Measurements from ENCODE around the gene FHL3. TPM values are rescaled to one million over a fixed set of nuclear protein-coding genes. Genes with fewer than 3 reads are reported as not detected.
A peak's percentile ranks its signal among the peaks of the same experiment; 100 is the strongest.

Gene FHL3
- total and polyA plus RNA-seq, 2 of the 4 experiments (the other 2 are of a cell fraction), result 11.5 to 27.1 TPM

GRCh38 chr1:38009088-38009840 is 4.0 kb upstream of the FHL3 start (continued):
- TF ChIP-seq CEBPB (IDR thresholded peaks at IDR 0.05; ENCODE audit: low read depth, low read length), result no peak
- TF ChIP-seq SMC3 (IDR thresholded peaks at IDR 0.05; ENCODE audit: low read depth, low read length), result no peak

GRCh38 chr1:38006008-38006828 is 904 bp upstream of the FHL3 start:
- H3K79me1 ChIP-seq (ENCODE audit: low read depth in 1 of 2, low read length in 2 of 2), result peaks cover 10 to 34% of the 10 kb centered on the region in 2 experiments; a peak in 3 of 4 replicates
- peak overlapping the region; percentile 72; the same call in 1 of the 2 replicates for H3K14ac ChIP-seq (replicated peaks; ENCODE audit: low read depth, low read length)
- H2AK5ac ChIP-seq (ENCODE audit: low read depth, low read length), result peak overlapping the region; percentile 75; the same call in 1 of the 2 replicates
- H4K20me1 ChIP-seq (ENCODE audit: insufficient read depth, low read length), result peaks cover 9% of the 10 kb centered on the region; the same call in 1 of the 2 replicates
- H2BK5ac ChIP-seq (ENCODE audit: low read depth, low read length, poor library complexity, severe bottlenecking), result no peak overlapping the region
- H3K9me1 ChIP-seq (ENCODE audit: insufficient read depth, low read length), result peaks cover 14% of the 10 kb centered on the region
- peak overlapping the region; percentile 89 for H2AFZ ChIP-seq (replicated peaks; ENCODE audit: low read length, poor library complexity)
- peak overlapping the region; percentile 85 for H3K4ac ChIP-seq (ENCODE audit: low read depth, low read length)
- H2BK120ac ChIP-seq (ENCODE audit: low read depth, low read length), result peak overlapping the region; percentile 46
- ATAC-seq (ENCODE audit: low read depth) (no peak), DNase-seq (no peak)
- peak overlapping the region; percentile 73 for H2AK9ac ChIP-seq (replicated peaks; ENCODE audit: low read depth, low read length, poor library complexity)
- ChIA-PET CTCF (no interaction called here), POLR2A (ENCODE audit: unreplicated experiment) (interaction anchor here (0.6 kb wide), 1 partner anchor 1247 kb away, joined by 5 read pairs; no protein-coding TSS in a partner anchor)
- H4K8ac ChIP-seq (ENCODE audit: low read depth in 2 of 2, low read length in 2 of 2), result peak overlapping the region; percentile 22 to 87; a peak in 1 of 4 replicates
- H3K4me2 ChIP-seq (ENCODE audit: low read depth, low read length), result no peak overlapping the region
- no peaks in the 10 kb centered on the region for H3K9me3 ChIP-seq (ENCODE audit: control insufficient read depth, insufficient read depth, low read length)
- peaks cover 10% of the 10 kb centered on the region for H3K4me1 ChIP-seq (ENCODE audit: control insufficient read depth, insufficient read depth, low read length)
- H2BK15ac ChIP-seq (ENCODE audit: low read depth, low read length), result 0 out of 3 replicates have a peak overlapping the region, but pooled peaks have one; percentile 23
- BruUV-seq (replicated peaks), result no TSS peak
- H3K23ac ChIP-seq (ENCODE audit: low read depth, low read length), result 0 out of 2 replicates have a peak overlapping the region, but pooled peaks have one; percentile 51
- H3K18ac ChIP-seq (ENCODE audit: low read depth, low read length), result no peak overlapping the region
- H3K27me3 ChIP-seq (ENCODE audit: control insufficient read depth, insufficient read depth, low read length), result no peaks in the 10 kb centered on the region
- no peak overlapping the region for H3K27ac ChIP-seq (ENCODE audit: insufficient read depth, low read length)
- no peaks in the 10 kb centered on the region for H3K36me3 ChIP-seq (ENCODE audit: control insufficient read depth, insufficient read depth, low read length)
- no peak overlapping the region for H3K9ac ChIP-seq (ENCODE audit: low read depth, low read length)
- dilution Hi-C loops (cut with HindIII; ENCODE audit: low sequenced_read_pairs, unreplicated experiment), result no loop called here
- no CpG with 5 or more reads among the region's 12 CpGs for WGBS, 2 experiments (ENCODE audit: extremely low coverage in 2 of 2, insufficient read length in 1 of 2)
- 0 out of 2 replicates have a peak overlapping the region, but pooled peaks have one; percentile 43 for H4K5ac ChIP-seq (ENCODE audit: low read depth, low read length)
- peak overlapping the region; percentile 31 for H4K91ac ChIP-seq (ENCODE audit: insufficient read depth, low read depth, low read length)
- in situ Hi-C loops (cut with MboI; ENCODE audit: low sequenced_read_pairs), result loop anchor here (25.0 kb wide), 3 partner anchors 419 to 1544 kb away; partner anchors contain the start of genes GNL2, MRPS15 and OSCP1
- no peak overlapping the region for H3K4me3 ChIP-seq (ENCODE audit: insufficient read depth, low read depth, low read length)
- H3K56ac ChIP-seq (ENCODE audit: extremely low read depth, insufficient read depth, low read length), result no peak overlapping the region
- intact Hi-C loops (cut with micrococcal nuclease), result no loop called here
- H2BK20ac ChIP-seq (ENCODE audit: low read depth, low read length), result no peak overlapping the region
- TF ChIP-seq RAD21 (IDR thresholded peaks at IDR 0.05; ENCODE audit: low read length) (no peak), USF2 (IDR thresholded peaks at IDR 0.05; ENCODE audit: low read depth, low read length) (no peak), ELK1 (IDR thresholded peaks at IDR 0.05; ENCODE audit: borderline replicate concordance, low read depth, low read length) (no peak), SMC3 (IDR thresholded peaks at IDR 0.05; ENCODE audit: low read depth, low read length) (no peak), MAFK (IDR thresholded peaks at IDR 0.05; ENCODE audit: low read depth, low read length) (no peak), NFE2L2 (IDR thresholded peaks at IDR 0.05; ENCODE audit: low read depth, low read length) (no peak), RCOR1 (IDR thresholded peaks at IDR 0.05; ENCODE audit: insufficient replicate concordance, low read length) (no peak)
- TF ChIP-seq, protein P1, sequence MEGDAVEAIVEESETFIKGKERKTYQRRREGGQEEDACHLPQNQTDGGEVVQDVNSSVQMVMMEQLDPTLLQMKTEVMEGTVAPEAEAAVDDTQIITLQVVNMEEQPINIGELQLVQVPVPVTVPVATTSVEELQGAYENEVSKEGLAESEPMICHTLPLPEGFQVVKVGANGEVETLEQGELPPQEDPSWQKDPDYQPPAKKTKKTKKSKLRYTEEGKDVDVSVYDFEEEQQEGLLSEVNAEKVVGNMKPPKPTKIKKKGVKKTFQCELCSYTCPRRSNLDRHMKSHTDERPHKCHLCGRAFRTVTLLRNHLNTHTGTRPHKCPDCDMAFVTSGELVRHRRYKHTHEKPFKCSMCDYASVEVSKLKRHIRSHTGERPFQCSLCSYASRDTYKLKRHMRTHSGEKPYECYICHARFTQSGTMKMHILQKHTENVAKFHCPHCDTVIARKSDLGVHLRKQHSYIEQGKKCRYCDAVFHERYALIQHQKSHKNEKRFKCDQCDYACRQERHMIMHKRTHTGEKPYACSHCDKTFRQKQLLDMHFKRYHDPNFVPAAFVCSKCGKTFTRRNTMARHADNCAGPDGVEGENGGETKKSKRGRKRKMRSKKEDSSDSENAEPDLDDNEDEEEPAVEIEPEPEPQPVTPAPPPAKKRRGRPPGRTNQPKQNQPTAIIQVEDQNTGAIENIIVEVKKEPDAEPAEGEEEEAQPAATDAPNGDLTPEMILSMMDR (conservative IDR thresholded peaks at IDR 0.05; ENCODE audit: low read depth, low read length), result no peak

Measured in IMR-90 (cell line).